ENCODE data around the gene MEAK7. TPM values are rescaled to one million over a fixed set of nuclear protein-coding genes. Genes with fewer than 3 reads are reported as not detected.

MEAK7 gene
- total and polyA plus RNA-seq, 2 of the 8 experiments (the other 6 are each of a cell fraction or from before 2014, with no cell fraction given): 9.6 to 19.6 TPM

DNA sequence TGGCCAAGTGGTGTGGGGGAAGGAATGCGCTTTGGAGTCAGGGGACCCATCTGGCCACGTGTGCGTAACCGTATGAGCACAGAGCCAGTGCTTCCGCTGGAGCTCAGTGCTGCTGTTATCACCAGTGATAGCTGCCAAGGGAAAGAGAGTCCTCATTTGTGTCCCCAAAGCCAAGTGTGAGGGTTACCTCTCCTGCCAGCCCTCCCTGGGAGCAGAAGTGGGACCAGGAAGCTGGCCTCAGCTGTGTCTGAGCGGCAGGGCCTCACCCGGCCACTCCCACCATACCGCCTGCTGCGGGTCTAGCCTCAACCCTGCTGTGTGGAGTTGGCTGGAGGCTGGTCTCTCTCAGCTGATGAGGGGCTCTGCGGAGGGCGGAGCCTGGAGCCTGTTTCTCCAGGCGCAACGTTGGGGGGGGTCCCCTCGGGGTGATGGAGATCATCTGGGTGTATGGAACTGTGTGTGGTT, 44.5 kb downstream of the MEAK7 start:
- no peak overlapping the region for H3K27ac ChIP-seq (ENCODE audit: low read depth, low read length)
- H3K9ac ChIP-seq (replicated peaks in 1 of 4; ENCODE audit: extremely low read depth in 1 of 4, low read depth in 3 of 4, low read length in 3 of 4): no peak overlapping the region
- H2BK15ac ChIP-seq (ENCODE audit: low read length): no peak overlapping the region
- no peak overlapping the region for H2AFZ ChIP-seq (ENCODE audit: low read length)
- WGBS, 2 experiments (ENCODE audit: extremely low coverage in 1 of 2, insufficient coverage in 1 of 2, insufficient read length in 1 of 2, insufficient replicate concordance in 2 of 2, low coverage in 1 of 2, low lambda C conversion rate in 2 of 2, missing lambda C conversion rate in 1 of 2): 93% methylated on average over 11 of the region's 14 CpGs; no CpG with 5 or more reads in 1 of the 2 experiments
- no peak overlapping the region for H2BK20ac ChIP-seq (ENCODE audit: low read length)
- TF ChIP-seq BRCA1 (IDR thresholded peaks at IDR 0.05; ENCODE audit: low read depth, low read length): no peak
- TF ChIP-seq BCL11A (IDR thresholded peaks at IDR 0.05; ENCODE audit: low read depth in 2 of 2, low read length in 2 of 2): no peak
- H3K36me3 ChIP-seq (ENCODE audit: control insufficient read depth in 2 of 4, insufficient read depth in 4 of 4, low read length in 3 of 4): no peaks in the 10 kb centered on the region
- H3K18ac ChIP-seq (ENCODE audit: extremely low read depth, low read length): no peak overlapping the region
- no peaks in the 10 kb centered on the region for H3K9me3 ChIP-seq (ENCODE audit: insufficient read depth in 2 of 2, low read depth in 1 of 2, low read length in 1 of 2)
- no peak overlapping the region for H4K5ac ChIP-seq (ENCODE audit: insufficient read length, low read depth, low read length)
- H3K79me2 ChIP-seq (ENCODE audit: control insufficient read depth in 1 of 2, insufficient read depth in 2 of 2, low read length in 2 of 2): no peaks in the 10 kb centered on the region
- DNase-seq (ENCODE audit: low read depth in 1 of 2, low spot score in 2 of 2) (no peak), FAIRE-seq (no peak)
- H3K56ac ChIP-seq (replicated peaks; ENCODE audit: insufficient read length, low read depth, low read length): no peak overlapping the region
- H3K79me1 ChIP-seq (ENCODE audit: low read depth, low read length): no peaks in the 10 kb centered on the region
- ChIA-PET POLR2A (ENCODE audit: partially characterized antibody) (no interaction called here), CTCF (ENCODE audit: partially characterized antibody) (interaction anchor here (0.6 to 2.2 kb wide), 6 partner anchors 23 to 462 kb away, joined by 3 to 8 read pairs (median 3); no protein-coding TSS in a partner anchor)
- H3K23me2 ChIP-seq (ENCODE audit: low read depth, low read length): no peaks in the 10 kb centered on the region
- no peak overlapping the region for H2BK12ac ChIP-seq (ENCODE audit: low read depth, low read length)
- H4K8ac ChIP-seq (ENCODE audit: extremely low read depth, insufficient read depth, low read length): no peak overlapping the region
- no peak overlapping the region for H2BK120ac ChIP-seq (replicated peaks; ENCODE audit: low read depth, low read length)
- no peak overlapping the region for H3K23ac ChIP-seq (ENCODE audit: insufficient read length)
- no peak overlapping the region for H2BK5ac ChIP-seq (ENCODE audit: low read depth, low read length)
- no peak overlapping the region for H3K4me3 ChIP-seq (ENCODE audit: extremely low read depth in 1 of 4, insufficient read depth in 2 of 4, low read depth in 3 of 4, low read length in 4 of 4)
- H3K4me1 ChIP-seq (replicated peaks in 1 of 4; ENCODE audit: control insufficient read depth in 3 of 4, insufficient read depth in 4 of 4, low read length in 3 of 4): no peaks in the 10 kb centered on the region
- H3K27me3 ChIP-seq (replicated peaks in 1 of 4; ENCODE audit: control insufficient read depth in 3 of 4, extremely low read depth in 1 of 4, insufficient read depth in 3 of 4, low read length in 3 of 4): no peaks in the 10 kb centered on the region; a peak in 1 of 7 replicates
- H3K4ac ChIP-seq (replicated peaks; ENCODE audit: insufficient read length, low read depth, low read length): no peak overlapping the region
- no peak overlapping the region for H4K91ac ChIP-seq (replicated peaks; ENCODE audit: insufficient read length, low read length)
- H2AK5ac ChIP-seq (ENCODE audit: low read depth, low read length): no peak overlapping the region
- H4K20me1 ChIP-seq (replicated peaks in 1 of 2; ENCODE audit: control insufficient read depth in 1 of 2, insufficient read depth in 2 of 2, low read length in 2 of 2): no peaks in the 10 kb centered on the region
- no peak overlapping the region for H3K14ac ChIP-seq (ENCODE audit: insufficient read length)
- H3K4me2 ChIP-seq (ENCODE audit: insufficient read depth in 1 of 2, low read depth in 2 of 2, low read length in 2 of 2): no peak overlapping the region
